Measurements from ENCODE around the gene GRM8. TPM values are rescaled to one million over a fixed set of nuclear protein-coding genes. Genes with fewer than 3 reads are reported as not detected.
A peak's percentile ranks its signal among the peaks of the same experiment; 100 is the strongest.
"Not testable (repeated sequence)": the region's sequence is repeated elsewhere in the genome, so short reads cannot be mapped to it uniquely, and the experiment has no call there.

Gene GRM8
- total RNA-seq, 1 experiment from 2014 or later = not detected

- DNase-seq (ENCODE audit: low read depth); in situ Hi-C loops (cut with HindIII; ENCODE audit: low pct_unique_long_range_greater_than_20kb, low sequenced_read_pairs): not testable (repeated sequence)
Observed at GRCh38 chr7:126668762-126669161, 584.0 kb downstream of the GRM8 start.

- no peak for DNase-seq (ENCODE audit: low read depth)
- in situ Hi-C loops (cut with HindIII; ENCODE audit: low pct_unique_long_range_greater_than_20kb, low sequenced_read_pairs) = no loop called here
Observed at GRCh38 chr7:126668367-126668752, 584.4 kb downstream of the GRM8 start.

- DNase-seq (ENCODE audit: low read depth) = no peak
- in situ Hi-C loops (cut with HindIII; ENCODE audit: low pct_unique_long_range_greater_than_20kb, low sequenced_read_pairs) = no loop called here
Observed at GRCh38 chr7:126667742-126668366, 584.9 kb downstream of the GRM8 start.

GRCh38 chr7:126662856-126663255 lies 589.9 kb downstream of the GRM8 start:
- in situ Hi-C loops (cut with HindIII; ENCODE audit: low pct_unique_long_range_greater_than_20kb, low sequenced_read_pairs) = no loop called here
- no peak for DNase-seq (ENCODE audit: low read depth)

- in situ Hi-C loops (cut with HindIII; ENCODE audit: low pct_unique_long_range_greater_than_20kb, low sequenced_read_pairs) = no loop called here
- no peak for DNase-seq (ENCODE audit: low read depth)
Observed at GRCh38 chr7:126659124-126659523, 593.6 kb downstream of the GRM8 start.

GRCh38 chr7:126658684-126659083 lies 594.1 kb downstream of the GRM8 start:
- no peak for DNase-seq (ENCODE audit: low read depth)
- in situ Hi-C loops (cut with HindIII; ENCODE audit: low pct_unique_long_range_greater_than_20kb, low sequenced_read_pairs) = no loop called here

- in situ Hi-C loops (cut with HindIII; ENCODE audit: low pct_unique_long_range_greater_than_20kb, low sequenced_read_pairs) = no loop called here
- no peak for DNase-seq (ENCODE audit: low read depth)
Observed at GRCh38 chr7:126657599-126658358, 595.0 kb downstream of the GRM8 start.

- in situ Hi-C loops (cut with HindIII; ENCODE audit: low pct_unique_long_range_greater_than_20kb, low sequenced_read_pairs) = no loop called here
- no peak for DNase-seq (ENCODE audit: low read depth)
Observed at GRCh38 chr7:126657137-126657536, 595.6 kb downstream of the GRM8 start.

GRCh38 chr7:126656165-126656564 lies 596.6 kb downstream of the GRM8 start:
- in situ Hi-C loops (cut with HindIII; ENCODE audit: low pct_unique_long_range_greater_than_20kb, low sequenced_read_pairs) = no loop called here
- DNase-seq (ENCODE audit: low read depth) = no peak

GRCh38 chr7:126637538-126637937 lies 615.2 kb downstream of the GRM8 start:
- in situ Hi-C loops (cut with HindIII; ENCODE audit: low pct_unique_long_range_greater_than_20kb, low sequenced_read_pairs) = no loop called here
- DNase-seq (ENCODE audit: low read depth) = no peak

GRCh38 chr7:126635545-126635944 lies 617.2 kb downstream of the GRM8 start:
- in situ Hi-C loops (cut with HindIII; ENCODE audit: low pct_unique_long_range_greater_than_20kb, low sequenced_read_pairs) = no loop called here
- no peak for DNase-seq (ENCODE audit: low read depth)

- DNase-seq (ENCODE audit: low read depth) = peak; percentile 11
- in situ Hi-C loops (cut with HindIII; ENCODE audit: low pct_unique_long_range_greater_than_20kb, low sequenced_read_pairs) = no loop called here
Observed at GRCh38 chr7:126608339-126608776, 644.4 kb downstream of the GRM8 start.

GRCh38 chr7:126606331-126606730 lies 646.4 kb downstream of the GRM8 start:
- no peak for DNase-seq (ENCODE audit: low read depth)

GRCh38 chr7:126605553-126605952 lies 647.2 kb downstream of the GRM8 start:
- in situ Hi-C loops (cut with HindIII; ENCODE audit: low pct_unique_long_range_greater_than_20kb, low sequenced_read_pairs) = no loop called here
- no peak for DNase-seq (ENCODE audit: low read depth)

More at GRCh38 chr7:126606331-126606730, 646.4 kb downstream of the GRM8 start:
- in situ Hi-C loops (cut with HindIII; ENCODE audit: low pct_unique_long_range_greater_than_20kb, low sequenced_read_pairs) = no loop called here

- in situ Hi-C loops (cut with HindIII; ENCODE audit: low pct_unique_long_range_greater_than_20kb, low sequenced_read_pairs) = no loop called here
- DNase-seq (ENCODE audit: low read depth) = no peak
Observed at GRCh38 chr7:126605056-126605455, 647.7 kb downstream of the GRM8 start.

- in situ Hi-C loops (cut with HindIII; ENCODE audit: low pct_unique_long_range_greater_than_20kb, low sequenced_read_pairs) = no loop called here
- no peak for DNase-seq (ENCODE audit: low read depth)
Observed at GRCh38 chr7:126589068-126589684, 663.6 kb downstream of the GRM8 start.

GRCh38 chr7:126578338-126578737 lies 674.4 kb downstream of the GRM8 start:
- in situ Hi-C loops (cut with HindIII; ENCODE audit: low pct_unique_long_range_greater_than_20kb, low sequenced_read_pairs) = no loop called here
- DNase-seq (ENCODE audit: low read depth) = no peak

- in situ Hi-C loops (cut with HindIII; ENCODE audit: low pct_unique_long_range_greater_than_20kb, low sequenced_read_pairs) = no loop called here
- DNase-seq (ENCODE audit: low read depth) = peak; percentile 36
Observed at GRCh38 chr7:126574276-126575250, 678.2 kb downstream of the GRM8 start.

Data from Caki2 (cell line).